Neural progenitor cell (in vitro differentiated cells): ENCODE measurements around the gene CCL8. TPM values are rescaled to one million over a fixed set of nuclear protein-coding genes. Genes with fewer than 3 reads are reported as not detected.

Experiments
- DNase-seq: peaks from one replicate; pipeline ENCODE4 v3.0.0-alpha.2; 2016; ENCODE audit warnings: low spot score
- H2AFZ ChIP-seq: fragments of 200-600 bp; sonication (generic); replicated peaks from 2 replicates; pipeline ENCODE4 v1.6.1; 2016; ENCODE audit warnings: antibody characterized with exemption
- H3F3A ChIP-seq: fragments of 200-600 bp; sonication (generic); 2 replicates; pipeline ENCODE4 v1.6.1; 2016; ENCODE audit warnings: antibody characterized with exemption, low read depth
- H3K27ac ChIP-seq: fragments of 200-600 bp; sonication (generic); 2 replicates; pipeline ENCODE4 v1.5.1; 2016; ENCODE audit warnings: mild to moderate bottlenecking
- H3K27me3 ChIP-seq: fragments of 200-600 bp; sonication (generic); 2 replicates; pipeline ENCODE4 v1.6.1; 2016; ENCODE audit warnings: mild to moderate bottlenecking, moderate library complexity
- H3K36me3 ChIP-seq: fragments of 200-600 bp; sonication (generic); 2 replicates; pipeline ENCODE4 v1.5.1; 2016
- H3K4me1 ChIP-seq: fragments of 200-600 bp; sonication (generic); 2 replicates; pipeline ENCODE4 v1.6.1; 2016; ENCODE audit warnings: mixed run types
- H3K4me2 ChIP-seq: fragments of 200-600 bp; sonication (generic); 2 replicates; pipeline ENCODE4 v1.6.1; 2016
- H3K4me3 ChIP-seq: fragments of 200-600 bp; sonication (generic); 2 replicates; pipeline ENCODE4 v1.5.1; 2016
- H3K79me2 ChIP-seq: fragments of 200-600 bp; sonication (generic); 2 replicates; pipeline ENCODE4 v1.6.1; 2016; ENCODE audit warnings: low read depth
- H3K9ac ChIP-seq: fragments of 200-600 bp; sonication (generic); 2 replicates; pipeline ENCODE4 v1.6.1; 2016
- H3K9me3 ChIP-seq: fragments of 200-600 bp; sonication (generic); 2 replicates; pipeline ENCODE4 v1.5.1; 2016; ENCODE audit warnings: low read depth
- H4K20me1 ChIP-seq: fragments of 200-600 bp; sonication (generic); 2 replicates; pipeline ENCODE4 v1.6.1; 2016; ENCODE audit warnings: low read depth
- H3K27ac Mint-ChIP-seq: 3 replicates; pipeline ENCODE4 v1.8.0; 2021; ENCODE audit warnings: mixed read lengths
- H3K27me3 Mint-ChIP-seq: 2 replicates; pipeline ENCODE4 v1.8.0; 2022; ENCODE audit warnings: low read depth, mild to moderate bottlenecking, inconsistent platforms, moderate library complexity, mixed read lengths; ENCODE audit not compliant: insufficient read depth
- H3K36me3 Mint-ChIP-seq: 3 replicates; pipeline ENCODE4 v1.8.0; 2021; ENCODE audit warnings: mixed read lengths
- H3K4me1 Mint-ChIP-seq: 3 replicates; pipeline ENCODE4 v1.8.0; 2021; ENCODE audit warnings: mixed read lengths
- H3K4me3 Mint-ChIP-seq: 3 replicates; pipeline ENCODE4 v1.8.0; 2021; ENCODE audit warnings: mild to moderate bottlenecking, moderate library complexity, mixed read lengths
- H3K9me3 Mint-ChIP-seq: 3 replicates; pipeline ENCODE4 v1.8.0; 2020; ENCODE audit warnings: mixed read lengths
- CTCF ChIP-seq: fragments of 200-600 bp; sonication (generic); IDR thresholded peaks from 2 replicates; pipeline ENCODE4 v1.5.1; 2017; ENCODE audit warnings: antibody characterized with exemption, mild to moderate bottlenecking
- EZH2 ChIP-seq: fragments of 200-600 bp; sonication (generic); IDR thresholded peaks from 2 replicates; pipeline ENCODE4 v1.6.1; 2017; ENCODE audit warnings: antibody characterized with exemption, mild to moderate bottlenecking, moderate library complexity
- EZH2phosphoT487 ChIP-seq: fragments of 200-600 bp; sonication (generic); IDR thresholded peaks from 2 replicates; pipeline ENCODE4 v1.6.1; 2017; ENCODE audit warnings: antibody characterized with exemption
- total RNA-seq: library from RNA; depleted of rRNA; stranded (reverse); fragments of >200 nt; gene quantifications from 2 replicates; pipeline ENCODE4 v1.2.3, GENCODE V29; 2015; ENCODE audit warnings: low replicate concordance

CCL8 gene
- total RNA-seq, 1 donor from 2014 or later: not detected

GRCh38 chr17:34366529-34367107, 47.4 kb downstream of the CCL8 start:
- no peak for TF ChIP-seq EZH2phosphoT487
- TF ChIP-seq CTCF: no peak
- no peak for TF ChIP-seq EZH2
- H3K27ac ChIP-seq: no peak overlapping the region
- H3K36me3 ChIP-seq: no peaks in the 10 kb centered on the region
- no peaks in the 10 kb centered on the region for H3K27me3 ChIP-seq
- no peak overlapping the region for H3K9ac ChIP-seq
- no peak for DNase-seq
- no peaks in the 10 kb centered on the region for H3K9me3 ChIP-seq
- H3F3A ChIP-seq: no peaks in the 10 kb centered on the region
- no peaks in the 10 kb centered on the region for H3K79me2 ChIP-seq
- no peaks in the 10 kb centered on the region for H3K9me3 Mint-ChIP-seq
- H3K4me3 Mint-ChIP-seq: no peak overlapping the region
- no peaks in the 10 kb centered on the region for H4K20me1 ChIP-seq
- no peaks in the 10 kb centered on the region for H3K4me1 Mint-ChIP-seq
- H3K27me3 Mint-ChIP-seq: peaks cover 4% of the 10 kb centered on the region
- H3K27ac Mint-ChIP-seq: no peak overlapping the region
- H3K4me2 ChIP-seq: no peak overlapping the region
- H3K4me3 ChIP-seq: no peak overlapping the region
- H3K36me3 Mint-ChIP-seq: no peaks in the 10 kb centered on the region
- no peak overlapping the region for H2AFZ ChIP-seq
- no peaks in the 10 kb centered on the region for H3K4me1 ChIP-seq

GRCh38 chr17:34367486-34368195, 48.4 kb downstream of the CCL8 start:
- TF ChIP-seq CTCF: no peak
- TF ChIP-seq EZH2: no peak
- no peak for TF ChIP-seq EZH2phosphoT487
- Histone ChIP-seq H3F3A (no peaks in the 10 kb centered on the region), H2AFZ (no peak overlapping the region), H3K4me2 (no peak overlapping the region), H3K79me2 (no peaks in the 10 kb centered on the region), H3K27me3 (no peaks in the 10 kb centered on the region), H4K20me1 (no peaks in the 10 kb centered on the region), H3K4me3 (no peak overlapping the region), H3K4me1 (no peaks in the 10 kb centered on the region), H3K27ac (no peak overlapping the region), H3K36me3 (no peaks in the 10 kb centered on the region), H3K9me3 (no peaks in the 10 kb centered on the region), H3K9ac (no peak overlapping the region)
- Mint-ChIP-seq H3K9me3 (no peaks in the 10 kb centered on the region), H3K4me1 (no peaks in the 10 kb centered on the region), H3K4me3 (no peak overlapping the region), H3K27me3 (peaks cover 4% of the 10 kb centered on the region), H3K27ac (no peak overlapping the region), H3K36me3 (no peaks in the 10 kb centered on the region)
- DNase-seq: no peak

- no peaks in the 10 kb centered on the region for H3K79me2 ChIP-seq
- Mint-ChIP-seq H3K4me1 (no peaks in the 10 kb centered on the region), H3K27me3 (peaks cover 4% of the 10 kb centered on the region), H3K36me3 (no peaks in the 10 kb centered on the region), H3K4me3 (no peak overlapping the region), H3K9me3 (no peaks in the 10 kb centered on the region), H3K27ac (no peak overlapping the region)
- H3K9me3 ChIP-seq: no peaks in the 10 kb centered on the region
- TF ChIP-seq EZH2 (no peak), EZH2phosphoT487 (no peak), CTCF (no peak)
- H3K36me3 ChIP-seq: no peaks in the 10 kb centered on the region
- H3K9ac ChIP-seq: no peak overlapping the region
- DNase-seq: no peak
- no peaks in the 10 kb centered on the region for H4K20me1 ChIP-seq
- no peak overlapping the region for H3K27ac ChIP-seq
- no peak overlapping the region for H2AFZ ChIP-seq
- no peaks in the 10 kb centered on the region for H3K4me1 ChIP-seq
- H3K4me2 ChIP-seq: no peak overlapping the region
- no peak overlapping the region for H3K4me3 ChIP-seq
- H3F3A ChIP-seq: no peaks in the 10 kb centered on the region
- no peaks in the 10 kb centered on the region for H3K27me3 ChIP-seq
Measured at GRCh38 chr17:34368196-34368945, 49.1 kb downstream of the CCL8 start.
